ENCODE results near the gene ISG20L2. TPM values are rescaled to one million over a fixed set of nuclear protein-coding genes. Genes with fewer than 3 reads are reported as not detected.

Gene ISG20L2
- polyA plus RNA-seq, 3 donors, result 17.2 to 23.5 (median 18.1) TPM

- no peak for TF ChIP-seq CTCF (IDR thresholded peaks at IDR 0.05)
- Histone ChIP-seq H4K20me1 (ENCODE audit: insufficient read depth, low read length) (peaks cover 6% of the 10 kb centered on the region), H3K27ac (ENCODE audit: low read depth in 1 of 2, low read length in 2 of 2) (no peak overlapping the region), H3K9me3 (replicated peaks in 1 of 2; ENCODE audit: control insufficient read depth in 1 of 2, insufficient read depth in 1 of 2, low read length in 2 of 2) (peaks cover 0 to 10% of the 10 kb centered on the region in 2 donors), H3K4me1 (ENCODE audit: control insufficient read depth in 1 of 2, insufficient read depth in 2 of 2, low read length in 2 of 2) (peaks cover 17 to 18% of the 10 kb centered on the region in 2 donors), H3K9ac (ENCODE audit: insufficient read depth, low read length, poor library complexity, severe bottlenecking) (no peak overlapping the region), H3K27me3 (ENCODE audit: control insufficient read depth in 2 of 2, insufficient read depth in 2 of 2, low read length in 2 of 2) (peaks cover 23 to 37% of the 10 kb centered on the region in 2 donors), H3K79me2 (ENCODE audit: insufficient read depth, low read length) (no peaks in the 10 kb centered on the region), H2AFZ (ENCODE audit: insufficient read depth, low read depth, low read length, poor library complexity, severe bottlenecking) (no peak overlapping the region), H3K4me2 (replicated peaks; ENCODE audit: extremely low read depth, low read length, poor library complexity, severe bottlenecking) (no peak overlapping the region), H3K4me3 (replicated peaks in 1 of 3; ENCODE audit: low read depth in 2 of 3, low read length in 3 of 3) (no peak overlapping the region), H3K36me3 (replicated peaks in 1 of 2; ENCODE audit: control insufficient read depth in 1 of 2, insufficient read depth in 2 of 2, low read length in 2 of 2) (no peaks in the 10 kb centered on the region)
- WGBS (ENCODE audit: insufficient coverage), result 97% methylated on average over 6 of the region's 11 CpGs
- intact Hi-C loops (cut with micrococcal nuclease), result no loop called here
- Mint-ChIP-seq H3K27me3 (ENCODE audit: low read depth in 3 of 3) (peaks cover 34 to 48% (median 40%) of the 10 kb centered on the region in 3 donors), H3K36me3 (peaks cover 10 to 15% of the 10 kb centered on the region in 2 donors), H3K4me1 (peaks cover 21% of the 10 kb centered on the region), H3K4me3 (no peak overlapping the region), H3K27ac (peak overlapping the region in 1 of 7 donors; percentile 40), H3K9me3 (peaks cover 0 to 16% (median 9%) of the 10 kb centered on the region in 7 donors)
- no peak for DNase-seq
These were observed 18.6 kb downstream of the ISG20L2 start for GRCh38 chr1:156709757-156710489.

- H3K4me3 Mint-ChIP-seq, result no peak overlapping the region
- DNase-seq, result no peak
- Histone ChIP-seq H3K4me1 (ENCODE audit: control insufficient read depth in 1 of 2, insufficient read depth in 2 of 2, low read length in 2 of 2) (peaks cover 20 to 22% of the 10 kb centered on the region in 2 donors), H3K79me2 (ENCODE audit: insufficient read depth, low read length) (no peaks in the 10 kb centered on the region), H2AFZ (ENCODE audit: insufficient read depth, low read depth, low read length, poor library complexity, severe bottlenecking) (no peak overlapping the region), H3K9ac (ENCODE audit: insufficient read depth, low read length, poor library complexity, severe bottlenecking) (no peak overlapping the region), H3K9me3 (replicated peaks in 1 of 2; ENCODE audit: control insufficient read depth in 1 of 2, insufficient read depth in 1 of 2, low read length in 2 of 2) (peaks cover 0 to 15% of the 10 kb centered on the region in 2 donors), H3K27ac (ENCODE audit: low read depth in 1 of 2, low read length in 2 of 2) (no peak overlapping the region), H4K20me1 (ENCODE audit: insufficient read depth, low read length) (peaks cover 6% of the 10 kb centered on the region), H3K4me3 (replicated peaks in 1 of 3; ENCODE audit: low read depth in 2 of 3, low read length in 3 of 3) (no peak overlapping the region), H3K36me3 (replicated peaks in 1 of 2; ENCODE audit: control insufficient read depth in 1 of 2, insufficient read depth in 2 of 2, low read length in 2 of 2) (no peaks in the 10 kb centered on the region), H3K4me2 (replicated peaks; ENCODE audit: extremely low read depth, low read length, poor library complexity, severe bottlenecking) (no peak overlapping the region), H3K27me3 (ENCODE audit: control insufficient read depth in 2 of 2, insufficient read depth in 2 of 2, low read length in 2 of 2) (peaks cover 32 to 46% of the 10 kb centered on the region in 2 donors)
- WGBS (ENCODE audit: insufficient coverage), result 92% methylated on average over 3 of the region's 4 CpGs
- intact Hi-C loops (cut with micrococcal nuclease), result no loop called here
- peaks cover 0 to 20% (median 10%) of the 10 kb centered on the region in 7 donors for H3K9me3 Mint-ChIP-seq
- H3K27ac Mint-ChIP-seq, result peak overlapping the region in 1 of 7 donors; percentile 40
- peaks cover 28% of the 10 kb centered on the region for H3K4me1 Mint-ChIP-seq
- H3K36me3 Mint-ChIP-seq, result peaks cover 10 to 16% of the 10 kb centered on the region in 2 donors
- peaks cover 43 to 56% (median 49%) of the 10 kb centered on the region in 3 donors for H3K27me3 Mint-ChIP-seq (ENCODE audit: low read depth in 3 of 3)
- TF ChIP-seq CTCF (IDR thresholded peaks at IDR 0.05), result no peak
These were observed 19.5 kb downstream of the ISG20L2 start for GRCh38 chr1:156709031-156709430.
